K562 (cell line): ENCODE results near the gene CLASP1. TPM values are rescaled to one million over a fixed set of nuclear protein-coding genes. Genes with fewer than 3 reads are reported as not detected.

Experiments used
- ARHGAP35 ChIP-seq: fragments of 450-650 bp; IDR thresholded peaks from 2 replicates; pipeline ENCODE4 v1.6.1; 2018; ENCODE audit not compliant: partially characterized antibody
- ARID1B ChIP-seq: fragments of 450-650 bp; IDR thresholded peaks from 2 replicates; pipeline ENCODE4 v1.6.1; 2016; ENCODE audit warnings: antibody characterized with exemption, mild to moderate bottlenecking, inconsistent platforms
- CREBBP ChIP-seq: IDR thresholded peaks from one replicate; pipeline ENCODE4 v1.6.1; 2012; ENCODE audit warnings: low read depth, mild to moderate bottlenecking, control low read depth, inconsistent platforms, low read length
- CSDE1 ChIP-seq, 2 experiments: fragments of 450-650 bp; IDR thresholded peaks; 2 replicates each; pipeline ENCODE4 v1.6.1; 2016; ENCODE audit warnings: mild to moderate bottlenecking in 1 of 2
- FOXP1 ChIP-seq: sonication (generic); formaldehyde crosslinking; IDR thresholded peaks from 2 replicates; pipeline ENCODE4 v1.8.0; 2022; ENCODE audit warnings: mild to moderate bottlenecking, missing genetic modification reagents
- MAZ ChIP-seq, 2 experiments: fragments of 450-650 bp in 1 of 2; sonication (generic) in 1 of 2; formaldehyde crosslinking; IDR thresholded peaks in 1 of 2; conservative IDR thresholded peaks in 1 of 2; 2 replicates each; pipeline versions ENCODE4 v1.4.0 to v1.5.0; 2020; ENCODE audit warnings: mild to moderate bottlenecking in 1 of 2, missing genetic modification reagents in 1 of 2
- NELFE ChIP-seq: IDR thresholded peaks from 2 replicates; pipeline ENCODE4 v1.6.1; 2011; ENCODE audit warnings: mild to moderate bottlenecking; ENCODE audit not compliant: insufficient read depth, insufficient read length
- RBM14 ChIP-seq: fragments of 200-400 bp; formaldehyde crosslinking; IDR thresholded peaks from 2 replicates; pipeline ENCODE4 v1.6.1; 2018; ENCODE audit warnings: low read depth, mild to moderate bottlenecking, low read length, moderate library complexity, borderline replicate concordance; ENCODE audit not compliant: insufficient read depth
- RHOXF2B ChIP-seq: fragments of 250-450 bp; sonication (Bioruptor Pico); conservative IDR thresholded peaks from 2 replicates; pipeline ENCODE4 v1.5.1; 2021
- TRIM28 ChIP-seq: fragments of 450-650 bp; IDR thresholded peaks from 2 replicates; pipeline ENCODE4 v1.6.1; 2017
- ZEB2 ChIP-seq: fragments of 450-650 bp; IDR thresholded peaks from 2 replicates; pipeline ENCODE4 v1.6.1; 2016
- ZNF766 ChIP-seq: fragments of 200-800 bp; sonication (Bioruptor generic); conservative IDR thresholded peaks from 2 replicates; pipeline ENCODE4 v1.6.1; 2016; ENCODE audit warnings: missing genetic modification characterization, missing compliant biosample characterization
- polyA plus RNA-seq, 8 experiments: library from polyadenylated mRNA; depleted of rRNA in 4 of 8; stranded (reverse) in 5 of 8; unstranded in 3 of 8; fragments of >200 nt; fragmentation: Nextera tagmentation in 2 of 8; fragmentation: Illumina TruSeq in 1 of 8; extraction: Ambion mirVana in 2 of 8; extraction: Trizol in 1 of 8; gene quantifications; 2 replicates each; pipeline versions ENCODE4 v1.2.1 to v1.2.3, GENCODE V29; 2011 to 2014; ENCODE audit warnings: inconsistent platforms in 1 of 8, missing spikeins in 1 of 8
- total RNA-seq, 7 experiments: library from RNA; depleted of rRNA in 6 of 7; stranded (reverse); fragments of >200 nt in 6 of 7; fragmentation: Illumina TruSeq in 2 of 7; extraction: Trizol in 2 of 7; gene quantifications; 2 replicates each; pipeline versions ENCODE4 v1.2.1 to v1.2.3, GENCODE V29; 2011 to 2021; ENCODE audit warnings: low replicate concordance in 1 of 7
- TF ChIP-seq, protein P1 (sequence below), 2 experiments: fragments of 450-650 bp in 1 of 2; sonication (generic) in 1 of 2; formaldehyde crosslinking in 1 of 2; IDR thresholded peaks in 1 of 2; conservative IDR thresholded peaks in 1 of 2; 2 replicates each; pipeline versions ENCODE4 v1.6.1 to v1.8.1; 2016 to 2023; ENCODE audit warnings: mild to moderate bottlenecking in 2 of 2, moderate library complexity in 2 of 2, inconsistent platforms in 1 of 2, missing genetic modification reagents in 1 of 2
- TF ChIP-seq, protein P2 (sequence below), 2 experiments: fragments of 150-350 bp in 1 of 2; IDR thresholded peaks; 2 replicates each; pipeline ENCODE4 v1.6.1; 2012 to 2016; ENCODE audit warnings: low read depth in 2 of 2, low read length in 2 of 2, mild to moderate bottlenecking in 1 of 2, moderate library complexity in 1 of 2
- TF ChIP-seq, protein P3 (sequence below): fragments of 250-450 bp; sonication (Bioruptor Pico); IDR thresholded peaks from 2 replicates; pipeline ENCODE4 v1.8.0; 2022; ENCODE audit warnings: moderate library complexity, mild to moderate bottlenecking, inconsistent platforms
- TF ChIP-seq, protein P4 (sequence below), 3 experiments: IDR thresholded peaks in 2 of 3; conservative IDR thresholded peaks in 1 of 3; 2 replicates each; pipeline ENCODE4 v1.5.1; 2011 to 2012; ENCODE audit warnings: low read length in 3 of 3, mild to moderate bottlenecking in 3 of 3, control low read depth in 2 of 3, improper control_type of control experiment in 1 of 3, inconsistent platforms in 1 of 3, low read depth in 1 of 3, mixed read lengths in 1 of 3, moderate library complexity in 1 of 3; ENCODE audit not compliant: insufficient read depth in 2 of 3
- TF ChIP-seq, protein P5 (sequence below): sonication (generic); formaldehyde crosslinking; IDR thresholded peaks from 2 replicates; pipeline ENCODE4 v1.8.1; 2023; ENCODE audit warnings: mild to moderate bottlenecking, missing genetic modification reagents

CLASP1 gene
- total and polyA plus RNA-seq, 9 of the 15 experiments (the other 6 are each of a cell fraction or from before 2014, with no cell fraction given): 1.7 to 40.3 (median 20.7) TPM

DNA sequence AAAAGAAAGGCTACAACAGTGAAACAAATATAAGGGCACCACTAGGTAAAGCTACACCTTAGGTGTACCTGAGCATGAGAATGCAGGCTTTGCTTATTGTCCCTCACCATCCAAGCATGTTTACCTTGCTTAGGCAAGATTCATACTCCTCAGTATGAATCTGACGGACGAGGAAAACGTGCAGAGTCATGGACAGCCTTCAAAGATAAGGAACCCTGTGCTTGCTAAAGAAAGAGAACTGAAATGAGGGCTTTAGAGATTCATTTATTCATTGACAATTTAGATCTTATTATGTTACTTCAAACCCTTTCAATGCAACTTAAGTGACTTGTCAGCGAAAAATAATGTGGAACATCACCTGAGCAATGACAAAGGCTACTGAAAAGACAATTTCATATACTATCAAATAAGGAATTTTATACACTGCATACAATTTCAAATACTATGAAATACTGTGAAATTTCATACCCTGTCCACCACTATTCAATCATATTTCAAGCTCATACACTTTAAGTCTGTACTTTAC, 21.7 kb downstream of the CLASP1 start (continued):
- TF ChIP-seq, protein P1, sequence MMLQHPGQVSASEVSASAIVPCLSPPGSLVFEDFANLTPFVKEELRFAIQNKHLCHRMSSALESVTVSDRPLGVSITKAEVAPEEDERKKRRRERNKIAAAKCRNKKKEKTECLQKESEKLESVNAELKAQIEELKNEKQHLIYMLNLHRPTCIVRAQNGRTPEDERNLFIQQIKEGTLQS (IDR thresholded peaks at IDR 0.05): 0 out of 2 replicates have a peak, but pooled peaks have one; percentile 10
- TF ChIP-seq, protein P1 (CRISPR knock-in tag; conservative IDR thresholded peaks at IDR 0.05): no peak
- TF ChIP-seq NELFE: no peak
- TF ChIP-seq ARID1B: peak; percentile 72
- no peak for TF ChIP-seq RHOXF2B
- no peak for TF ChIP-seq MAZ (CRISPR knock-in tag; conservative IDR thresholded peaks at IDR 0.05 in 1 of 2, IDR thresholded peaks at IDR 0.05 in 1 of 2)
- TF ChIP-seq ARHGAP35: no peak
- TF ChIP-seq ZEB2: peak; percentile 85
- TF ChIP-seq, protein P2, sequence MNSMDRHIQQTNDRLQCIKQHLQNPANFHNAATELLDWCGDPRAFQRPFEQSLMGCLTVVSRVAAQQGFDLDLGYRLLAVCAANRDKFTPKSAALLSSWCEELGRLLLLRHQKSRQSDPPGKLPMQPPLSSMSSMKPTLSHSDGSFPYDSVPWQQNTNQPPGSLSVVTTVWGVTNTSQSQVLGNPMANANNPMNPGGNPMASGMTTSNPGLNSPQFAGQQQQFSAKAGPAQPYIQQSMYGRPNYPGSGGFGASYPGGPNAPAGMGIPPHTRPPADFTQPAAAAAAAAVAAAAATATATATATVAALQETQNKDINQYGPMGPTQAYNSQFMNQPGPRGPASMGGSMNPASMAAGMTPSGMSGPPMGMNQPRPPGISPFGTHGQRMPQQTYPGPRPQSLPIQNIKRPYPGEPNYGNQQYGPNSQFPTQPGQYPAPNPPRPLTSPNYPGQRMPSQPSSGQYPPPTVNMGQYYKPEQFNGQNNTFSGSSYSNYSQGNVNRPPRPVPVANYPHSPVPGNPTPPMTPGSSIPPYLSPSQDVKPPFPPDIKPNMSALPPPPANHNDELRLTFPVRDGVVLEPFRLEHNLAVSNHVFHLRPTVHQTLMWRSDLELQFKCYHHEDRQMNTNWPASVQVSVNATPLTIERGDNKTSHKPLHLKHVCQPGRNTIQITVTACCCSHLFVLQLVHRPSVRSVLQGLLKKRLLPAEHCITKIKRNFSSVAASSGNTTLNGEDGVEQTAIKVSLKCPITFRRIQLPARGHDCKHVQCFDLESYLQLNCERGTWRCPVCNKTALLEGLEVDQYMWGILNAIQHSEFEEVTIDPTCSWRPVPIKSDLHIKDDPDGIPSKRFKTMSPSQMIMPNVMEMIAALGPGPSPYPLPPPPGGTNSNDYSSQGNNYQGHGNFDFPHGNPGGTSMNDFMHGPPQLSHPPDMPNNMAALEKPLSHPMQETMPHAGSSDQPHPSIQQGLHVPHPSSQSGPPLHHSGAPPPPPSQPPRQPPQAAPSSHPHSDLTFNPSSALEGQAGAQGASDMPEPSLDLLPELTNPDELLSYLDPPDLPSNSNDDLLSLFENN (IDR thresholded peaks at IDR 0.05; ENCODE audit: low read depth in 2 of 2, low read length in 2 of 2): no peak
- TF ChIP-seq RBM14: no peak
- TF ChIP-seq, protein P3, sequence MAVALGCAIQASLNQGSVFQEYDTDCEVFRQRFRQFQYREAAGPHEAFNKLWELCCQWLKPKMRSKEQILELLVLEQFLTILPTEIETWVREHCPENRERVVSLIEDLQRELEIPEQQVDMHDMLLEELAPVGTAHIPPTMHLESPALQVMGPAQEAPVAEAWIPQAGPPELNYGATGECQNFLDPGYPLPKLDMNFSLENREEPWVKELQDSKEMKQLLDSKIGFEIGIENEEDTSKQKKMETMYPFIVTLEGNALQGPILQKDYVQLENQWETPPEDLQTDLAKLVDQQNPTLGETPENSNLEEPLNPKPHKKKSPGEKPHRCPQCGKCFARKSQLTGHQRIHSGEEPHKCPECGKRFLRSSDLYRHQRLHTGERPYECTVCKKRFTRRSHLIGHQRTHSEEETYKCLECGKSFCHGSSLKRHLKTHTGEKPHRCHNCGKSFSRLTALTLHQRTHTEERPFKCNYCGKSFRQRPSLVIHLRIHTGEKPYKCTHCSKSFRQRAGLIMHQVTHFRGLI (CRISPR knock-in tag): no peak
- no peak for TF ChIP-seq FOXP1 (CRISPR knock-in tag)
- no peak for TF ChIP-seq TRIM28
- no peak for TF ChIP-seq CREBBP
- TF ChIP-seq, protein P4, sequence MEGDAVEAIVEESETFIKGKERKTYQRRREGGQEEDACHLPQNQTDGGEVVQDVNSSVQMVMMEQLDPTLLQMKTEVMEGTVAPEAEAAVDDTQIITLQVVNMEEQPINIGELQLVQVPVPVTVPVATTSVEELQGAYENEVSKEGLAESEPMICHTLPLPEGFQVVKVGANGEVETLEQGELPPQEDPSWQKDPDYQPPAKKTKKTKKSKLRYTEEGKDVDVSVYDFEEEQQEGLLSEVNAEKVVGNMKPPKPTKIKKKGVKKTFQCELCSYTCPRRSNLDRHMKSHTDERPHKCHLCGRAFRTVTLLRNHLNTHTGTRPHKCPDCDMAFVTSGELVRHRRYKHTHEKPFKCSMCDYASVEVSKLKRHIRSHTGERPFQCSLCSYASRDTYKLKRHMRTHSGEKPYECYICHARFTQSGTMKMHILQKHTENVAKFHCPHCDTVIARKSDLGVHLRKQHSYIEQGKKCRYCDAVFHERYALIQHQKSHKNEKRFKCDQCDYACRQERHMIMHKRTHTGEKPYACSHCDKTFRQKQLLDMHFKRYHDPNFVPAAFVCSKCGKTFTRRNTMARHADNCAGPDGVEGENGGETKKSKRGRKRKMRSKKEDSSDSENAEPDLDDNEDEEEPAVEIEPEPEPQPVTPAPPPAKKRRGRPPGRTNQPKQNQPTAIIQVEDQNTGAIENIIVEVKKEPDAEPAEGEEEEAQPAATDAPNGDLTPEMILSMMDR (IDR thresholded peaks at IDR 0.05 in 2 of 3, conservative IDR thresholded peaks at IDR 0.05 in 1 of 3; ENCODE audit: insufficient read depth in 2 of 3, low read depth in 1 of 3, low read length in 3 of 3): no peak
- no peak for TF ChIP-seq CSDE1 (IDR thresholded peaks at IDR 0.05)
- TF ChIP-seq ZNF766: no peak
- TF ChIP-seq, protein P5, sequence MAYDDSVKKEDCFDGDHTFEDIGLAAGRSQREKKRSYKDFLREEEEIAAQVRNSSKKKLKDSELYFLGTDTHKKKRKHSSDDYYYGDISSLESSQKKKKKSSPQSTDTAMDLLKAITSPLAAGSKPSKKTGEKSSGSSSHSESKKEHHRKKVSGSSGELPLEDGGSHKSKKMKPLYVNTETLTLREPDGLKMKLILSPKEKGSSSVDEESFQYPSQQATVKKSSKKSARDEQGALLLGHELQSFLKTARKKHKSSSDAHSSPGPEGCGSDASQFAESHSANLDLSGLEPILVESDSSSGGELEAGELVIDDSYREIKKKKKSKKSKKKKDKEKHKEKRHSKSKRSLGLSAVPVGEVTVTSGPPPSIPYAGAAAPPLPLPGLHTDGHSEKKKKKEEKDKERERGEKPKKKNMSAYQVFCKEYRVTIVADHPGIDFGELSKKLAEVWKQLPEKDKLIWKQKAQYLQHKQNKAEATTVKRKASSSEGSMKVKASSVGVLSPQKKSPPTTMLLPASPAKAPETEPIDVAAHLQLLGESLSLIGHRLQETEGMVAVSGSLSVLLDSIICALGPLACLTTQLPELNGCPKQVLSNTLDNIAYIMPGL: no peak
